GM18907 (cell line): ENCODE measurements around the gene FOXD4.
A peak's percentile ranks its signal among the peaks of the same experiment; 100 is the strongest.
"Not testable (repeated sequence)": the region's sequence is repeated elsewhere in the genome, so short reads cannot be mapped to it uniquely, and the experiment has no call there.

Experiments
- ATAC-seq: cut with Tn5 transposase; IDR thresholded peaks from one replicate; pipeline ENCODE4 v1.9.1; 2021; ENCODE audit warnings: mild to moderate bottlenecking, moderate library complexity; ENCODE audit not compliant: unreplicated experiment

The FOXD4 gene

DNA sequence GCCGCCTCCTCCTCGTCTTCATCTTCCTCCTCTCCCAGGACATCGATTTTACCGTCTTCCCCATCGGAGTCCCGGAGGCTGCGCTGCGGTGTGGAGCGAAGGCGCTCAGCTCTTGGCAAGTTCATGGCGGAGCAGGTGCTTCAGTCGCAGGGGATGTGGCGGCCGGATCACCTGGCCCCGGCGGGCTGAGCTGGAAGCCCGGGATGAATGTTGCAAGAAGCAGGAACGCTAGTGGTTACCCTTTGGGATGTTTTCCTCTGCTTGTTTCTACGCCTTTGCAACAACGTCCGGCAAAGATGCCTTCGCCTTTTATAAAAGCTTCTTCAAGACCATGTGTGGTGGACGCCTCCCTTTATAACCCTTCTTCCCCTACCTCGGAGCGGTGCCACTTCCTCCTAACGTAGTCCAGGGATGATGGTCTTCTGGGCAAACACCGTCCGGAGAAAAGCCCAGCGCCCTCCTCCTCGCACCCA lies at the start of gene FOXD4:
Gene FOXD4, minus strand, starts transcription at position 423 of the 473 bp plus-strand sequence. Its CDS starts 298 bp downstream, at position 125.
- ATAC-seq: not testable (repeated sequence)

DNA sequence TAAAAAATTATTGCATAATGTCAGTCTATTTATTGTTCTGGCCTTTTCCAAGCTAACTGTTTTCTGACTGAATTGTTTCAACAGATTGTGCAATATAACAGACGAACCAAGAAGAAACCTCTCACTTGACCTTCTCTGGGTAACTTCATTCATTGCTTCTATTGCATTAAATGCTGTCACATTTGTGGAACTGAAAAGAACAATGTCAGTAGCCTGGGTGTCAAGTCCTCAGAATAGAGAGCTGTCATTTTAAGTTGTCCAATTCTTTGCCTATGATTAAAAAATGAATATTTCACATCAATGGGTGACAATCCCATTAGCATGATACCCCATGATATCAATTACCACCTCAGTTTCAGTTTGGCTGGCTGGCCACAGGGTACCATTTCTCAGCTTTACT lies 41.7 kb upstream of the FOXD4 start:
- ATAC-seq: not testable (repeated sequence)

DNA sequence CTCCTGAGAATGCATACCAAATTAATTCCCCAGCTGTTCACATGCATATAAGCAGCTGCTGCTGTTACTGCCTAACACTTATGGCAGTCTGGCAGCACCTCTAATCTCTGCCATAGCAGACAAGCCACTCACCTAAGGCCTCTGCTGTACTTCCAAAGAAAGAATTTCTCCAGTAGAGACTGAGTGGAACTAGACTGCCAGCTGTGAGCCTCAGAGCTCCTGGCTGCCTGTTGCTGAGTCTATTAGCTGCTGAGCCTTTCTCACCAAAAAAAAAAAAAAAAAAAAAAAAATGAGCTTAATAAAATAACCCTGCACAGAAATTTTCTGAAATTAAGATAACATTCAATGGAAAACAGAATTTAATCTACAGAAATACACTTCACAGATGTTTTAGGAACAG lies 33.0 kb upstream of the FOXD4 start:
- not testable (repeated sequence) for ATAC-seq

DNA sequence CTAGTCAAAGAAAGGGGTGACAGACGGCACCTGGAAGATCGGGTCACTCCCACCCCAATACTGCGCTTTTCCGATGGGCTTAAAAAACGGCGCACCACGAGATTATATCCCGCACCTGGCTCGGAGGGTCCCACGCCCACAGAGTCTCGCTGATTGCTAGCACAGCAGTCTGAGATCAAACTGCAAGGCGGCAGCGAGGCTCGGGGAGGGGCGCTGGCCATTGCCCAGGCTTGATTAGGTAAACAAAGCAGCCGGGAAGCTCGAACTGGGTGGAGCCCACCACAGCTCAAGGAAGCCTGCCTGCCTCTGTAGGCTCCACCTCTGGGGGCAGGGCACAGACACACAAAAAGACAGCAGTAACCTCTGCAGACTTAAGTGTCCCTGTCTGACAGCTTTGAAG lies 21.7 kb upstream of the FOXD4 start:
- ATAC-seq: not testable (repeated sequence)

DNA sequence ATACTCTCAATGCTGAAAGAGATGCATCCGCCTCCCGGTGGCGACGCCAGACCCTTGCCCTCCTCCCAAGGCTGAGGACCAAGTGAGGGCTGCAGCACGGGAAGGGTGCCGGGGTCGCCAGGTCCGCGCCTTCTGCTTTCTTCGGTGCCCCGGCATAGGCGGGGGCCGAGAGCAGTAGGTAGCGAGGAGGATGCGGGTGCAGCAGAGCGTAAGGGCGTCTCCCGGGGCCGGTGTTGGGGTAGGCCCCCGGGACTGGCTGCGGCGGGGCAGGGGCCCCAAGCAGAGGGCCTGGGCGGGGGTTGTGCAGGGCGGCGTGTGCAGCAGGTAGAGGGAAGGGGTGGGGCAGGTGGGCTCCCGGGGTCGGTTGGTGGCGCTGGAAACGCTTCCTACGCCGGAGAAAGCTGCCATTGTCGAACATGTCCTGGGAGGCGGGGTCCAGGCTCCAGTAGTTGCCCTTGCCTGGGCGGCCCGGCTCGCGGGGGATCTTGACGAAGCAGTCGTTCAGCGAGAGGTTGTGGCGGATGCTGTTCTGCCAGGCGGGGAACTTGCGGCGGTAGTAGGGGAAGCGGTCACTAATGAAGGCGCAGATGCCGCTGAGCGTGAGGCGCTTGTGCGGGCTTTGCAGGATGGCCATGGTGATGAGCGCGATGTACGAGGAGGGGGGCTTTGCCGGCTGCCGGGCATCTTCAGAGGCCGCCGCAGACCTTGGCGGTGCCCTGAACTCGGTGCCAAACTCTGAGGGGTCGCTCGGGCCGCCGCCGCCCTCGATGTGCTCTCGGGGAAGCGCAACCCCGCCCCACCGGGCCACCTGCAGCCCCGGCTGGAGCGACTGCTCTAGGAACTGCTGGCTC lies 848 bp downstream of the FOXD4 start:
- ATAC-seq: not testable (repeated sequence)

DNA sequence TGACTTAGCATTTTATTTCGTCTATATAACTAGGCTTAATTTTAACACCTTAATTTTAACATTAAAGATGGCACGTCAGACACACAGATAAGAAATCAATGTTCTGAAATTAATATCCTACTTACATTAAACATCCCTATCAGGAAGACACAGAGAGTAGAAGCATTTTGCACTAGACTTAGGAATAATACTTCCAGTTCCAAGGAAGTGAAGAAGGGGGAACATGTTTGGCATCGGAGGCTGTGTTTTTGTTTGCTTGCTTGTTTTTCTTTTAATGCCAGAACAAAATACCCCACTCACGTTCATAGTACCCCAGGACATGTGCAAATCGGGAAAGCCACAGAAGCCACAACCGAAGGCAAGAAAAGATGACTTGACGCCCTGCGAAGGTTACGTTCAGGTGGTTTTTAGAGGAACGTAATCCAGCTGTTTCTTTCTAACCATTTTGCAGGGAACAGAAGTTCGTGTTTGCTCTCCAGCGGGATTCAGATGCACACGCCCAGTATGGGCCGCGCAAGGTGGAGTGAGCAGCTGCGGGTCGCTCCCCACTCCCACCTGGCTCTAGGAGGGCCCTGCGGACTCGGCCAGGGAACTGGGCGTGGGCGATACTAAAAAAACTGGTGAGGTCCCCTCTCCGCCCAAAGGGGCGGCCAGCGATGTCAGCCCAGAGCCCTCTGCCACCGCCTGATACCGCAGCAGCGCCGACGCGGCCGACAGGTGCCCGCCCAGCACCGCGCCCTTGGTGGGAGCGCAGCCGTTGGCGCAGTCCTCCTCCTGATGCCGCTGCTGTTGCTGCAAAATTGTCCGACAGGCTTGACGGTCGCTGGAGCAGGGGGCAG lies 1.8 kb downstream of the FOXD4 start:
- not testable (repeated sequence) for ATAC-seq

DNA sequence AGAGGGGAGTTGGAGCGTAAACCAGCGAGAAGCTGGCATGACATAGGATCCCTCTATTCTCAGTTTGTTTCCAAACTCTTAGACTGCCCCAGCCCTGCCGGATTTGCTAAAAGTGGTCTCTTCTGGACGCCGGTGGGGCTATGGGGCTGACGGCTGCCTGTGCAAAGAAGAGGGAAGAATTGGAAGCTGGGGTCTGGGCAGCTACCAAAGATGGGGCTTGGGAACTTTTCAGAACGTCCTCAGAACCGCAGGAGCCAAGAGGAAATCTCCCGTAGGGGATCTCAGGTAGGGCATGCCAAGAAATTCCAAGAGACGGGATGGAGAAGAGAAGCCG lies 3.1 kb downstream of the FOXD4 start:
- ATAC-seq: not testable (repeated sequence)

DNA sequence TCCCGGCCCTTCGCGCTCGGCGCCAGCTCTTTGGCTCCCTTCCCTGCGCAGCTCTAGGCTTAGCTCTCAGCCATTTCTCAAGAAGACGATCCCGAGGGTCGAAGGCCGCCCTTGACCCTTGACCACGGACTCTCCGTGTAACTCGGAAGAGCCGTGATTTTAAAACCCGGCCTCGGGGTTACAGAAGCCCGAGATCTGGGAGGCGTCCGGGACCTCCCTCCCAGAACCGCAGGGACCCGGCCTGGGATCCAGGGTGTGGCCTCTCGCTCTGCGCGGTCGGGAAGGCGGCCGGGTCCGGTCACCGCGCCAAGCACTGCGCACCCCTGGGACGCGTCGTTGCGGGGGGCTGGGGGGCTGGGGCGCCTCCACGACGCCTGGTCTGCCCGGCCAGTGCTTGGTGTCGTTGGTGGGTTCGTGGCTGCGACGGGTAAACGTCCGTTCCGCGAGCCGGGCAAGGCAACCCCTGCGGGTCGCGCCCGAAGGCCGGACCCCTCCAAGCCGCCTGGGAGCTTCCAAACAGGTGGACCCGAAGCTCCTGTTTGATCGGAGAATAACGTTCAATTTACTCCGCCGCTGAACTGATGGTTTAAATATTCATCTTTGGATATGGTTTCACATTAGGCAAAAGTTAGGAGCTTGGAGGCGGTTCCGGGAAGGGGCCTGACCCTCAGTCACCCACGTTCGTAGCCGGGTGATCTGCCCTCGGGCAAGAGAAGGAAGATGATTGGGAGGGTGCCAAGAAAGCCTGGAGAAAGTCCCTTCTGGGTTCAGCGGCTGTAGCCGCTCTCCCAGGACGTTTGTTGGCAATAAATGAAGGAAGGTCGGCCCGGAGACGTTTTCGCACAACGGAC lies 3.7 kb downstream of the FOXD4 start:
- peak; percentile 19 for ATAC-seq

DNA sequence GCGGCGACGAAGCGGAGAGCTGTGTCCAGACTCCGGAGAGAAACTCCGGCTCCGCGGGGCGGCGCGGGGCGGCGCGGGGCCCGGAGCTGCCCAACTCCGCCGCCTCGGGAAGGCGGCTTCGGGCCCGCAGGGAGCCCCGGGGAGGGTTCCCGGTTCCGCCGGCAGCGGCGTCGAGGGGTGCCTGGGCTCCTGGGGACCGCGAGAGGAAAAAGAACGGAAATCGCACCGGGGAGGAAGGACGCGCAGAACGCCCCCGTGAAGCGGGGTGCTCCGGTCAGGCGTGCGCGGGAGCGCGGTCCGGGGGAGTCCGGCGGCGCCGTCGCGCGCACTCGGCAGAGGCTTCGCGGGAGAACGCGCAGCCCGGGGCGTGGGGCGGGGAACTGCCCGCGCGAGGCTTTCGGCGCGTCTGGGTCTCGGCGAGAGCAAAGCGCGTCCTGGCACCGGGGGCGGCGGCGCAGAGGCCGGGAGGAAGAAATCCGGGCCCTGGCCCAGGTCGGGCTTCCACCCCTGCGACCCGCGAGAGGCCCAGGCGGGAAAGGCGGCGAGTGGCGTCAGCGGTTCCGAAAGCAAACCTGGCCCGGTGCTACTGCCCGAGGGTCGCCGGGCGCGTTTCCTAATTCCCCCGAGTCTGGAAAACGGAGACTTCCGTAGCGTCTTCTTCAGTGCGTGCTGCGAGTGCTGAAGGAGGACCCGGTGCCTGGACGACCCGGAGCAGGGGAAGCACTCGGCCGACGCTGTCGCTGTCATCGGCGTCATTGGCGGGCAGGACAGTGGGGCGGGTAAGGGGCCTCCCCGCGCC lies 4.5 kb downstream of the FOXD4 start:
- peak; percentile 73 for ATAC-seq

DNA sequence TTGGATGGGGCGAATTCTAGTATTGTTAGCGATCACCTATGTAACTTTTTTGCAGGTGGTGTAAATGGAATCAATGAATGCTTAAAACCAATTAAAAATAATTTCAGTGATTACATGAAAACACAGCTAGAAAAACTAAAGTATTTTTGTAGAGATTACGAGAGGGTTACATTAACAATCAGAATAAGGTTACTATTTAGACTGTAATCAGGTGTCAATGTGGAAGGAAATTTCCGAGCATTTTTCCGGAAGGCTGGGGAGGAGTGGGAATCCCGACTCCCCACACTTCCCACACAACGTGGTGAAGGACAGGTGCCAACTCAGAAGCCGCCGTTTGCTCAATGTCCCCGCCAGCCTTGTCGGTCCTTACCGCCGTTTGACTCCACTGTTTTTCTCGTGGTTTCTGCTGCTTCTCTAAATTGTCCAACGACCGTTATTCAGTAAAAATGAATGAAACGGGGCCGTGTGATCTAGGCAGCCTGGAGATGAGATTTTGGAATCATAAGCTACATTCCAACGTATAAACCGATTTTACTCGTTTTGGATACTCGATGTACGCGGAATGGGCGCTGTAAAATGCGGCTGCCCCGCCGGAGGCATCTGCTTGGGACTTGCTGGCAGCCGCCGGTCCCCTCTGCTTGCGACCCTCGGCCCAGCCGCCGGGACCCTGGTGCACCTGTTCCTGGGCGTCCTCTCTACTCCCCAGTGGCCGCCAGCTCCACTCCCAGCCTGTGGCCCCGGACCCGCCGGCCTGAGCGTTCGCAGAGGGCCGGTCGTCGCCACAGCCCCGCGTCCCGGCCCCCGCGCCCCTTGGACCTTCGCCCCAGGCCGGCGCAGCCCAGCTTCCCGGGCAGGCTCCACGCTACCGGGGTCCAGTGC lies 5.4 kb downstream of the FOXD4 start:
- not testable (repeated sequence) for ATAC-seq

DNA sequence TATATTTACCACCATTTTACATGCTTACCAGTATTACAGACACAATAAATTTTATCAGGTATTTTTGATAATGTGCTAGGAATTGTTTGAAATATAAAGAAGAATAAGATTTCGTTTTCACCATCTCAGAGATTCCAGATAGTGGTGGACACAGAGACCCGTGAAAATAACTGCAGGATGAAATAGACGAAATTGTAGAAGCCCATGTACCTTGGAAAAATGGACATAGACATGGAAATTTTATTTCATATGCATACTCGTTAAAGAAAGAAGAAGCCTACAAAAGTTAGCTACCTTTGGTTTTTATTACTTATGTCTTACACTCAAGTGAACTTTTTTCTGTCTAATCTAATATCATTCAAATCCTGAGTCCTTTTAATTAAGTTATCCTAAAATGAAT lies 7.5 kb downstream of the FOXD4 start:
- ATAC-seq: not testable (repeated sequence)

DNA sequence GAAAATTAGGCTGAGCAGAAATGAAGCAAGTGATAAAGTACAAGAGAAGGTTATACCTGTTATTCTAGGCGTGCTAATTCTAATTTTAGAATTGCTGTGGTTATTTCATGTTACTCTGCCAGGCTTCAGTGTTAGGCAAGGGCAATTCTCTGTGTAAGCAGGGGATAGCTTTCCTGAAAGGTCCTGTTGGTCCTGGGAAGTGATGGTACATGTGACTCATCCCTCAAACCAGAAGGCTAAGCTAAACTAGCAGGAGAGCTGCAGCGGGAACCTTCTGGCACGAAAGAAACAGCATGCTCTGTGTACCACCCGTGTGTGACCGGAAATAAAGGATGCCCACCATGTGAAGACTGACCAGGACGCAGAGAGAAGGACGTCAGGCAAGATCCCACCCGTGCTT lies 8.7 kb downstream of the FOXD4 start:
- ATAC-seq: not testable (repeated sequence)

DNA sequence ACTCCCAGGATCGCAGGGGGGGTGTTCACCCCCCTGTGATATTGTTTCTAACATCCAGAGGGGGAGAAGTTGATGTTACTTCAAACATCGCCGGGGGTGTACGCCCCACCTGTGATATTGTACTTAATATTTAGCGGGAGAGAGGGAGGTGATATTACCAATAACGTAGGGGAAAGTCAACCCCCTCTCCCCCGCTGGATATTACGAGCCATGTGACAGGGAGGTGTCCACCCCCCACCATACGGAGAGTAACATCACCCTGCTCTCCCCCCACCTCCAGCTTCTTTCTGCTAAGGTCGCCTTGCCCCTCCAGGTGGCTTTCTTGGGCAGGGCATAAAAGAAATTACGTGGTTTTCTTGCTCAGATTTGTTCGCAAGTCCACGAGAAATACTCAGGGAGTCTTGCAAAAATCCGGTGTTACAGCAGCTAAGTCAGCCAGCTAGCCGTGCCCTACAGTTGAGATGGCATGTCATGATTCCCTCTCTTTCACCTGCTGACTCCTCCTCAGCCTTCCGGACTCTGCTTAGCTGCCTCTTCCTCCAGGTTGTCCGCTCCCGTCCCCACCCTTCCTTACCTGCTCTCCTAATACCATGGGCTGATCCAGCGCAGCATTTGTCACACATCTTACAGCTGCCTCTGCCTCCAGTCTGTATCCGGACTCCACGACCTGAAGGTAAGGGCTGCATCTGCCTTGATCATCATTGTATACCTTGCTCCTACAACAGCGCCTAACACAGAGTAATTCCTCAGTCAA lies 9.3 kb downstream of the FOXD4 start:
- ATAC-seq: not testable (repeated sequence)

DNA sequence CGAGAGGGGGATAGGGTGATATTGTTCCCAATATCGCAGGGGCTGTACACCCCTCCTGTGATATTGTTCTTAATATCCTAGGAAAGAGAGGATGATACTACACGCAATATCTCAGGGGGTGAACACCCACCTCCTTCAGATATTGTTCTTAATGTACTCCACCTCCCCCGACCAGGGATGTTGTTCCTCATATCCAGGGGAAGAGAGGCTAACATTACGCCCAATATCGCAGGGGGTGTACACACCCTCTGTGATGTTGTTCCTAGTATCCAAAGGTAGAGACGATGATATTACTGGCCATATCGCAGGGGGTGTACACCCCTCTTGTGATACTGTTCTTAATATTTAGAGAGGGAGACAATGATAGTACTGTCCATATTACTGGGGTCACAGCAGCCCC lies 12.2 kb downstream of the FOXD4 start:
- not testable (repeated sequence) for ATAC-seq

DNA sequence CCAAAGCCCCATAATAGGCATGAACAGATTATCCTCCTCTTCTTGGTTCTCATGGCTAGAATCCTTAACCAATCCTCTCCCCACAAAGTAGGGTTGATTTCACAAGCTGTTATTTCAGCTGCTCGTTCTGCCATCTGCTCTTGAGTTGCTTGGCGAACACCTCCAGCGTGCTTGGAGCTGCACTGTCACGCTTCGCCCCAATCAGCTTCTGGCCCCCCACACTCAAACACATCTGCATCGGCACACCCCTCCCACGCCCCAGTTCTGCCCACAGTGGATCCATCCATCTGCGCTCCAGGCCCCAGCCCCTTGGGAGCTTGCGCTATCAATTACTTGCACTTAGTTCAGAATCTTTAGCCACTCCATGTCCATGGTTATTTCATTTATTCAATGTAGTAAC lies 17.8 kb downstream of the FOXD4 start:
- ATAC-seq: not testable (repeated sequence)

DNA sequence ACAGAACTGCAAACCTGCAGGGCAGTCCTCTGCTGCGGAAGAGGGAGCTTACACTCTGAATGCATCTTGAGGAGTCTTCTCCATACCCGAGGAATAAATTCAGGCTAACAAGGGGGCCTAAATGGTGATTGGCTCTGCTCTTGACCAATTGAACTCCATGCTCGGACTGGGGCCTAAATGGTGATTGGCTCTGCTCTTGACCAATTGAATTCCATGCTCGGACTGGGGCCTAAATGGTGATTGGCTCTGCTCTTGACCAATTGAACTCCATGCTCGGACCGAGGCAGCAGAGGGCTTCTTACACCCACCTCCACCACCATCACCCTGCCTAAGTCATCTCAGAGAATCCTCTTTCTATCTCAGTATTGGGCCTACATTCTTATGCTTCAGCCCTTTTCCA lies 18.4 kb downstream of the FOXD4 start:
- not testable (repeated sequence) for ATAC-seq

DNA sequence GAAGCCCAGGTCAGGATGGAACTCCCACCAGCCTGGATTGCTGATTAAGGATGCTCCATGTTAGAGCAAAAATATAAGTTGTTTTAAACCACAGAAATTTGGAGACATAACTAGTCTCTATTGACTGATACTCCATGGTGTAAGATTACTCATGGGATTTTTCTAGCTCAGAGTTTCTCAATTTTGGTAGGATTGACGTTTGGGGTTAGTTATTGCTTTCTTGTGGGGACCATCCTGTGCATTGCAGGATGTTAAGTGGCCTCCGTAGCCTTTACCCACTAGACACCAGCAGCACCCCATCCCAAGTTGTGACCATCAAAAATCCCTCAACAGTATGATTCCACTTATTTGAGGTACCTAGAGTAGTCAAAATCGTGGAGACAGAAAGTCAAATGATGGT lies 19.4 kb downstream of the FOXD4 start:
- ATAC-seq: not testable (repeated sequence)

DNA sequence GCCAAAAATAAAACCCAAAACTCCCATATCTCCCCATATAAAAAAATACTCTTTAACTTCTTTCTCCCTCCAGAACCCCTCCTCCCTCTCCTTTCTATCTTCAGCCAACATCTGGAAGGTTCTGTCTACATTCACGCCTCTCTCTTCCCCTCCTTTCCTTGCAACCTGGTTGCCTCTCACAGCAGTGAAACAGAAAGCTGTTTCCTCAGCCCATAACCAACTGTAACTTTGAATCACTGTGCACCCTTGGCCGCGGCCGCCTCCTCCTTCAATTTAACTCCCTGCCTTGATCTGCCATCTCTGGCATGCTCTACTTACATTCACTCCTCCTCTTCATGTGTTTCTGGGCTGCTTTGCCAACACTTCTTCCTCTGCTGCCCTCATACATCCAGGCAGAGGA lies 23.2 kb downstream of the FOXD4 start:
- not testable (repeated sequence) for ATAC-seq
